HCT116 (cell line): ENCODE data around the gene OR10G7.

Experiments
- CTCF ChIP-seq, 3 experiments: fragments of 200-600 bp in 1 of 3; sonication (generic) in 1 of 3; IDR thresholded peaks in 2 of 3; conservative IDR thresholded peaks in 1 of 3; 2 replicates each; pipeline ENCODE4 v1.5.1; 2012 to 2017; ENCODE audit warnings: low read depth in 2 of 3, low read length in 2 of 3, antibody characterized with exemption in 1 of 3, borderline replicate concordance in 1 of 3, control low read depth in 1 of 3, mild to moderate bottlenecking in 1 of 3, mixed read lengths in 1 of 3, mixed run types in 1 of 3, moderate library complexity in 1 of 3; ENCODE audit not compliant: insufficient read depth in 1 of 3
- EZH2 ChIP-seq: fragments of 200-600 bp; sonication (generic); IDR thresholded peaks from 2 replicates; pipeline ENCODE4 v1.6.1; 2017; ENCODE audit warnings: antibody characterized with exemption, mixed run types
- POLR2A ChIP-seq: IDR thresholded peaks from 2 replicates; pipeline ENCODE4 v1.7.0; 2011; ENCODE audit warnings: borderline replicate concordance; ENCODE audit not compliant: insufficient read depth, insufficient read length; ENCODE audit errors: extremely low read depth
- POLR2AphosphoS5 ChIP-seq: IDR thresholded peaks from 2 replicates; pipeline ENCODE4 v1.6.1; 2011; ENCODE audit warnings: mild to moderate bottlenecking, low read depth, low read length, moderate library complexity
- RAD21 ChIP-seq: IDR thresholded peaks from 2 replicates; pipeline ENCODE4 v1.6.1; 2012; ENCODE audit warnings: low read depth, mild to moderate bottlenecking

- TF ChIP-seq CTCF (IDR thresholded peaks at IDR 0.05 in 2 of 3, conservative IDR thresholded peaks at IDR 0.05 in 1 of 3; ENCODE audit: borderline replicate concordance in 1 of 3, insufficient read depth in 1 of 3, low read depth in 2 of 3, low read length in 2 of 3) (no peak), RAD21 (no peak), EZH2 (no peak), POLR2A (no peak), POLR2AphosphoS5 (no peak)
These were observed 9.6 kb upstream of the OR10G7 start for GRCh38 chr11:124050748-124051147.
